Hematopoietic multipotent progenitor cell treated with erythropoietin and hydrocortisone succinate and interleukin-3 and kit ligand, for 4 days (in vitro differentiated cells): Measurements from ENCODE around the gene NAXE.
"Not testable (repeated sequence)": the region's sequence is repeated elsewhere in the genome, so short reads cannot be mapped to it uniquely, and the experiment has no call there.

Source experiments
- DNase-seq: peaks from one replicate; pipeline ENCODE4 v3.0.0-alpha.2; 2015

Gene NAXE

DNA sequence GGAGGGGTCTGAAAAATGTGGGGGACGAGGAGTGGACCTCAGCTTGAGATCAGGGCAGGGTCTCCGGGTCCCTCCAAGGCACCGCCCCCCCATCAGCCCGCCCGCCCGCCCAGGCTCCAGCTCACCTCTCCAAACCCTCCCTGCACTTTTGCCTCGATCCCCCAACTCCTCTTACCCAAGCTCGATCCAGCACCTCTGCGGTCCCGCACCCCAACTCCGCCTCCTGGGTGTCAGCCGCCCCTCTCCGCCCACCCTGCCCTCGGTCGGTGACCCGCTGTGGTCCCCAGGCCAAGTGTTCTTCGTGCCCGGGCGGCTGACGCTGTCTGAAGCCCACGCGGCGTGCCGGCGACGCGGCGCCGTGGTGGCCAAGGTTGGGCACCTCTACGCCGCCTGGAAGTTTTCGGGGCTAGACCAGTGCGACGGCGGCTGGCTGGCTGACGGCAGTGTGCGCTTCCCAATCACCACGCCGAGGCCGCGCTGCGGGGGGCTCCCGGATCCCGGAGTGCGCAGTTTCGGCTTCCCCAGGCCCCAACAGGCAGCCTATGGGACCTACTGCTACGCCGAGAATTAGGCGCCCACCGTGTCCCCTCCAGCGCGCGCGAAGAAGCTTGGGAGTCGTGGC lies 33.3 kb downstream of the NAXE start:
- no peak for DNase-seq

DNA sequence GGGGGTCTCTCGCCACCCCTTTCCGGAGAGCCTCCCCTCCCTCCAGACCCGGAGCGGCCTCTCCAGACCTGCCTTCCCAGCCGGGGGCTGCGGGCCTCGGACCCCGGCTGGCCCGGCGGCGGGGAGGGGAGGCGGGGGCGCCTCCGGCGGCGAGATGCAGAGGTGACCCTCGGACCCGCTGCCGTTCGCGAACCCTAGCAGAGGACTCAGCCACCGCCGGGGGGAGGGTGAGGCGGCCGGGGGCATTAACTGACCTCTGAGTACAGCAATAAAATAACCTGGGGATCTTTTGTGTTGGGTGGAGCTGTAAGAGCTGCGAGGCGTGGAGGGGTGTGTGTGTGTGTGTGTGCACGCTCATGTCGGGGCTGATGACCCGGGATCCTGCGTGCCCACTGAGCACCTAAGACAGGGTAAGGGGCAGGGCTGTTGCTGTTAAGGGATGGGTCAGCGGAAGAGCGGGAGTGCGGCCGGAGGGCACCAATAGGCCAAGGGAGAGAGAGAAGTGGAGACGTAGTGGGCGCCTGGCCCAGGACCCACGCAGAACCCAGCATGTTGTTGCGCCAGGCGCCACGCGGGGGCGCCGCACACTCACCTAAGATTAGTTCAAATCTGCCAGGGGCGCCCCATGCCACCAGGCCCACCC lies 34.0 kb downstream of the NAXE start:
- DNase-seq: peak; percentile 69

DNA sequence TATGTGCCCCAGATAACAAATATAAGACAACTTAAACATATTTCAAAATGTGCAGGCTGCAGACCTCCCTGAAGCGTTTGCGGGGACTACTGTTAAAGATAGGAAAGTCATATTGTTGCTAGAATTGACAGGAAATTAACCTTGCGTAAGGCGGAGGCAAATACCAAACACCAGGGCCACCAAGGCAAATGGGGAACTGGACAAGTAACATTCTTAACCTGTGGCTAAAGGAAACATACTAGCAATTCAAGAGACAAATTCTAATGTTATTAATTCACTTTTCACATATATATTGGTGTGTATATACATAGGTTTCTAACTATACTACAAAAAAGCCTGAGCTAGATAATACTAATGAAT lies 34.5 kb downstream of the NAXE start:
- no peak for DNase-seq

DNA sequence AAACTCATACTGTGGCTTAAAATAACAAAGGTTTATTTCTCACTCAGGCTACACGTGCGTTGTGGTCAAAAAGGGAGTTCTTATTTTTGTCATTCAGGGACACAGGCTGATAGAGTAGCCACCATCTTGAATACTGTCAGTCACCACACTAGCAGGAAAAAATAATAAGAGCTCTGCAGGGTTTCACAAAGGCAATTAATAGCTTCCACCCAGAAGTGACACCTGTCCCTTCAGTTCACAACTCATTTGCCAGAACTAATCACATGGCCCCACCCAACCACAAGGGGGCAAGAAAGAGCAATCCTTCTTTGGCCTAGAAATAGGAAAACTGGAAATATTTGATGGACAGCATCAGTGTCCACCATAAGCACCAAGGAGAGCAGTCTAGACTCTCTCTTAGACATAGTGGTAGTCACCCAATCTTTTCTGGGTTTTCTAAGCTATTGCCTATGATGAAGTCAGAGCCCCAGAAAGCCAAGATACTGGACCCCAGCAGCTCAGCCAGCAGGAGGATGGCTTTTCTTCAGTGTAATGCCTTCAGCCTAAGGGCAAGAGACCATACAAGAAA lies 35.8 kb downstream of the NAXE start:
- DNase-seq: peak; percentile 71

DNA sequence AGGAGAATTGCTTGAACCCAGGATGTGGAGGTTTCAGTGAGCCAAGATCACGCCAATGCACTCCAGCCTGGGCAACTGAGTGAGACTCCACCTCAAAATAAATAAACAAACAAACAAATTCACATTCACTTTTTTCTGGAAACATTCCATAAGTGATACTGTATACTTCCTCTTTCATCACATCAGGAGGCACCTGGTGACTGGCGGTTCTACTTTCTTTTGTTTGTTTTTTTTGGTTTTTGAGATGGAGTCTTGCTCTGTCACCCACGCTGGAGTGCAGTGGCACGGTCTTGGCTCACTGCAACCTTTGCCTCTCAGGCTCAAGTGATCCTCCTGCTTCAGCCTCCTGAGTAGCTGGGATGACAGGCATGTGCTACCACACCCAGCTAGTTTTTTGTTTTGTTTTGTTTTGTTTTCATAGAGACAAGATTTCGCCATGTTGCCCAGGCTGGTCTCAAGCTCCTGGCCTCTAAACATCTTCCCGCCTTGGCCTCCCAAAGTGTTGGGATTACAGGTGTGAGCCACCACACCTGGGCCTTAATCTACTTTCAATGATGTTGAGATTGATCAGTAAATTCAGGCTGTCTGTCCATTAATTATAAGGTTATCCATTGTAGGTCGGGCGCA lies 38.4 kb downstream of the NAXE start:
- no peak for DNase-seq

DNA sequence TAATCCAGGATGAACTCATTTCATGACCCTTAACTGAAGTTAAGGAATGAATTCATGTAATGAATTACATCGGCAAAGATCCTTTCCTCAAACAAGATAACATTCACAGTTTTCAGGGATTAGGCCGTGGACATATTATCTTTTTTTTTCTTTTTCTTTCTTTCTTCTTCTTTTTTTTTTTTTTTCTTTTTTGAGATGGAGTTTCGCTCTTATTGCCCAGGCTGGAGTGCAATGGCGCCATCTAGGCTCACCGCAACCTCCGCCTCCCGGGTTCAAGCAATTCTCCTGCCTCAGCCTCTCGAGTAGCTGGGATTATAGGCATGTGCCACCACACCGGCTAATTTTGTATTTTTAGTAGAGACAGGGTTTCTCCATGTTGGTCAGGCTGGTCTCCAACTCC lies 39.6 kb downstream of the NAXE start:
- not testable (repeated sequence) for DNase-seq

DNA sequence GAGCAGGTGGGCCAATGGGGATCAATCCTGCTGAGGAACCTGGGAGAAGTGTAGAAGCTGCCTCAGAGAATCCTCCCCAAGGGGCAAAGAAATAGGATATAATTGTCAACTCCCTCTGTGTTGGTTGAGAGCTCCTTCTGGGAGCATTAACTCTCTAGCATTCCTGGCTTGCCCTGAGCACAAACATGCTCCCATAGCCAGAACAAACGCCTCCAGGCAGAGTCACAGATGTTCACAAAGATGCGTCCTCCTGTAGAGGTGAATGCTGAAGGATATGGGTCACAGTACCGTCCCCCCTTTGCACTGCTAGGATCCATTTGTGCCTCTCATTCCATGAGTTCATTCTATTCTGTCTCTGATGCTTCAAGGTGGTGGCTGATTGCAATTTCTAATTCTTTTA lies 40.8 kb downstream of the NAXE start:
- no peak for DNase-seq

DNA sequence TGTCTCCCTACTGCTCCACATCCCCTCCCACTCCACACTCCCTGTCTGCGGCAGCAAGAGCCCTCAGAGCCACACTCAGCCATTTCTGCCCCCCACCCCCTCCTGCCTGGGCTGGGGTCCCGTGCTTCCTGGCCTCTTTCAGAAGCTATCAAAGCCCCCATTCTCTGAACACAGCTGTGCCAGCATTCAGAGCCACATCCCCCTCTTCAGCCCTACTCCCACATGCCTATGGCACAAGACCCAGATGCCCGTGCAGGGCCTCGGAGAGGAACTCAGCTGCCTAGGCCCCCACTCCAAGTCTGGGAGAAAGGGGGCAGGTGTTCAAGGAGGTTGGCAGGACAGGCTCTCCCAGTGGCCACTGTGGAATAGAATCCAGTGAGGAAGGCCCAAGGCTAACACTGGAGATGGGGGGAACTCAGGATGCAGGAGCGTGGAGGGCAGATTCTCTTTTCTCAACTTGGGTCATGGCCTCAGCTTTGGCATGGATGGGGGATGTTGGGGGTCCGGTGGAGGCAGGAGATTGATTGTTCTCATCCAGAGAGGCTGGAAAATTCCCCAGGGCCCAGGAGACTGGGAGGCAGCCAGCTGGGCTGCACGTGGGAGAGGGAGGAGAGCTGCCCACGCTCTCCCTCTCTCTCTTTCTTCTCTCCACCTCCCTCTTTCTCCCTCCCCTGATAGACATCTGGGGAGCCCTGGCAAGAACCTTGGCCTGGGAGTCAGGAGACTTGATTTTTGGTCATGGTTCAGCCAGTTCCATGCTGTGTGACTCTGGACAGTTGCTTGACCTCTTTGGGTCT lies 46.8 kb downstream of the NAXE start:
- DNase-seq: no peak

DNA sequence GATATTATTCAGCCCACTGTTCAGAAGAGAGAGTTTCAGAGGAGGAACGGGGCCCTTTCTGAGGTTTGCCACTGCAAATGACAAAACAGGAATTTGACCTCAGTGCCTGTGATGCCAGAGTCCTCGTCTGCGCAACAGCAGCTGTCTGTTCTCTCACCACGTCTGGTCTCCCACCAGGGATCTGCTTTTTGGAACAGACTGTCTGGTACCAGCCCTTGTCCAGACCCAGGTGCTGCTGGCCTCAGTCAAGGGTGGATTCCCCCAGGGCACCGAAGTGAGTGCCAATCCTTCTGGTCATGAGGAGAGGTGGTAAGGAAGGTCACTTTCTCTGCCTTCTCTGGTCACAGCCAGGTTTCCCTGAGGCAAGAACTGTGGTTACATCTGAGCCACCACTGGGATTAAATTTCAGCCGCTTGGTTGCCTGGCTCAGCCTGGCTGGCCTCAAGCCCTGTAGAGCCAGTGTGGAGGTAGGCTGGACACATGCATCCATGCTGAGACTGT lies 48.1 kb downstream of the NAXE start:
- DNase-seq: no peak

DNA sequence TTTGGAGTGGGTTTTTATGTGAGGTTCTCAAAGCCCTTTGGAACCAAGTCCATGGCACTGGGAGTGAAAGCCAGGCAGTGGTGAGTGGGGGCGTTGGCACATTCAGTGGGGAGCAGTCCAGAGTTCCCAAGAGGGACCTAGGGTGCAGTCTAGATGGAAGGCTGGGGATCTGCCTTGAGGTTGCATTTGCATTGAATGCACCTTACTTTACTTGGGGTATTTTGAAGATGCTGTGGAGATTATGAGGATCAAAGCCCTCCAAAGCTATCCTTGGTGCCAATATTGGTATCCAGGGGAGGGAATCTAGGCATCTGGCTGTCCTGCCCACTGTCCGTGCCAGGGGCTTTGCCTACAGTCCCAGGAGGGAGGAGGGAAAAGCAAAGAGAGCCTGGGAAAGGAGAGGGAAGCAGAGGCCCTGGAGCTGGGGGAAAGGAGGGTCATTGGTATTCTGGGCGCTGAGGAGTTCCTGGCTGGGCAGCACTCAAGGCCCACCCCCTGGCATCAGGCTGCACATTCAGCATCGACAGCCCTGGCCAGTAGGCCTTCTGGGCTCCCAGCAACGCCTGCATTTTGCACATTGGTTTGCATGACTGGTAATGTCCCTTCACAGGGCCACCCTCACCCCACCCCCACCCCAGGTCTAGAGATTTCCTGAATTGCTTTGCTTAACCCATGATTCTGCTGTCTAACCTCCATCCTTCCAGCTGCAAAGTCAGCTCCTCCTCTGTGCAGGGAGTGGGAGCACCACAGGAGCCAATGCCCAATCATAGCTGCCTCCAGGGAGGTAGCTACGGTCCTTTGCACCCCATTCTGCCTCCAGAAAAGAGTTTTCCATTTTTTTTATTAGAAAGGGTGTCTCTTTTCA lies 49.5 kb downstream of the NAXE start:
- no peak for DNase-seq

DNA sequence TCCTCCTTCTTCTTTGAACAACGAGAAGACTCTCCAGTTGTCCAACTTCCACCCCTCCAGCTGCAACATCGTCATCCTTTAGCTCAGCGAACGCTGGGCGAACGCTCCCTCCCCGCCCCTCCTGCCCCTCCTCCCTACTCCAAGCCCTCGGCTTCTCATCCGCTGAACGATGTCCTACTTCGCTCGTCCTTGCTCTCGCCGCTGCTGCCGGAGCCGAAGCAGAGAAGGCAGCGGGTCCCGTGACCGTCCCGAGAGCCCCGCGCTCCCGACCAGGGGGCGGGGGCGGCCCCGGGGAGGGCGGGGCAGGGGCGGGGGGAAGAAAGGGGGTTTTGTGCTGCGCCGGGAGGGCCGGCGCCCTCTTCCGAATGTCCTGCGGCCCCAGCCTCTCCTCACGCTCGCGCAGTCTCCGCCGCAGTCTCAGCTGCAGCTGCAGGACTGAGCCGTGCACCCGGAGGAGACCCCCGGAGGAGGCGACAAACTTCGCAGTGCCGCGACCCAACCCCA lies 50.2 kb downstream of the NAXE start, which contains the start of gene BCAN:
Gene BCAN (plus strand): TSS at position 357 of the 504 bp plus-strand sequence. CDS start 3,938 bp downstream, outside the sequence.
- DNase-seq: peak; percentile 32

DNA sequence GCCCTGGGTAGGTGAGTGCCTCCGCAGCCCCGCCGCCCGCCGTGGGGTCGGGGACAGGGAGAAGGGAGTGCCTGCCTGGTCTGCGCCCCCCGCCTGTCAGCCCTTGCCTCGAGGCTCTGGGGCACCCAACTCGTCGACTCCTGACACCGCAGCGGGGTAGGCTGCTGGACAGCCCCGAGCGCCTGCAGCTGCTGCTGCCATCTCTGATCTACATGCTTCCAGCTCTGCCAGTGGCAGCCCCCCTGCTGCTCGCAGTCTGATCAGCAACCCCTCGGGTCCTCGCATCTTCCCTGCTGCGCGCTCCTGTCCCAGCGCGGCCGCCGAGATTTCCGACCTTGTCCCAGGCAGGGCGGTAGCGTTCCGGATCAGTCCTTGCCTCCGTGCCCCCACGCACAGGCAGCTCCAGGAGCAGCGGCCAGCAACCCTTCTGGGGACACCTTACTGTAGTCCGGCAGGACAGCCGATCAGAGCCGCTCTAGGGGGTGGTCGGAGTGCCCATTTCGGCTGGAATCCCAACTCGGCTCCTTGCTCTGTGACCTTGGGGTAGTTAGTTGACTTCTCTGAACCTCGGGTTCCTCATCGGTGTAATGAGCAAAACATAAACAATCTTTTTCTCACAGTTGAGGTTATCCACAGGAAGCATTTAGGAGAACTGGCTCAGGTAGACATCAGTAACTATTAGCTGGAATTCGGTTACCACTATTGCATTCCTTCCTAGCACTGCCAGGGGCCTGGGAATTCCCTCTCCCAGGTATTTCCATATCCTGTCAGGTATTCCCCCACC lies 50.9 kb downstream of the NAXE start:
- no peak for DNase-seq

DNA sequence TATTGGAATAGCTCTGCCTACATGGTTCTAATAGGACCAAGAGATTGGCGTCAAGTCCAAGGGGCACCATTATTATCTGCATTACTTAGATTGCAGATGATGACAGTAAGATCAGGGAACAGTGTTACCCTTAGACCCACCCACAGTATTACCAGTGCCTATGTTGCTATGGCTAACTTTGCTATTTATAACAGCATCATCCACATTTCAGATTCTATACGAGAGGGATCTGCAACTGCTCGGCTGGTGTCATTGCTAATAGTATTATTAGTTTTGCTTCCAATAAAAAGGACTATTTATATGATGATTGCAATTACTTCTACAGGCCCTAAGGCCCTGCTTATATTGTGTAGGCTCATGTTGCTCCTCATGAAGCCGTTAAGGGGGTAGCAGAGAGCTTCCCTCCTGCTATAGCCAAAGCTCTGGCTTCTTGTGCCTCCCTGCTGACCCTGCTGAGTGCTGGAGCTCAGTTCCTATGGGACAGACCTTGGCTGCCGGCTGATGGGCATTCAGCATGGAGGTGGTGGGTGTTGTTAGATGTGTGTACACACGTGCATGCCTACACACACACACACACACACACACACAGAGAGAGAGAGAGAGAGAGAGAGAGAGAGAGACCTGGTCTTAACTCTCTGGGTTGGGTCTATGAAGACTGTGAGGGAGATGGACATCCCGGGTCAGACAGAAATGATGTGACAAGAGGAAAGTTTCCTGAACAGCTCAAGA lies 51.6 kb downstream of the NAXE start:
- no peak for DNase-seq

DNA sequence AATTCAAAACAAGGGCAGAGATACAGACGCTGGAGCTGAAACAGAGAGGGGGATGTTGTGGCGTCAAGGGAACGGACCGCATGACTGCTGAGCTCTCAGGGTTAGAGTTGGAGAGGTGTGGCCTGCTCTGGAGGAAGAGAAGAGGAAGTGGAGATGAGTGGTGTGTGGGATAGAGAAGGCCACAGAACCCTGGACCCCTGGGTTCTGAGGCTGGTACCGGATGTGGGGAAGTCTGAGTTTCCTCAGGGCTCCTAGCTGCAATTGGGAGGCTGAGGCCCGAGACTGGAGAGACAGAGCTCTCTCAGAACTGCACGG lies 52.2 kb downstream of the NAXE start:
- peak; percentile 88 for DNase-seq
